Fibroblast of gingiva (primary cell): ENCODE results near the gene BRCC3.
"Not testable (repeated sequence)": the region's sequence is repeated elsewhere in the genome, so short reads cannot be mapped to it uniquely, and the experiment has no call there.

Experiments used
- DNase-seq: peaks from one replicate; pipeline ENCODE4 v3.0.0-alpha.2; 2011; ENCODE audit warnings: low read depth

Gene BRCC3

GRCh38 chrX:155144926-155145325 lies 73.6 kb downstream of the BRCC3 start:
- no peak for DNase-seq

GRCh38 chrX:155147612-155148011 lies 76.3 kb downstream of the BRCC3 start:
- DNase-seq = not testable (repeated sequence)

GRCh38 chrX:155148166-155148565 lies 76.9 kb downstream of the BRCC3 start:
- DNase-seq = not testable (repeated sequence)

GRCh38 chrX:155148724-155149537 lies 77.6 kb downstream of the BRCC3 start:
- DNase-seq = no peak

GRCh38 chrX:155169881-155170280 lies 98.6 kb downstream of the BRCC3 start:
- DNase-seq = no peak
